Measurements from ENCODE around the gene KAZN.

- TF ChIP-seq SNAI2 (CRISPR knock-in tag; IDR thresholded peaks at IDR 0.05) (no peak), ZFP30 (CRISPR knock-in tag; IDR thresholded peaks at IDR 0.05) (no peak), ZNF565 (CRISPR knock-in tag; conservative IDR thresholded peaks at IDR 0.05; ENCODE audit: low read depth) (no peak), RARB (CRISPR knock-in tag; IDR thresholded peaks at IDR 0.05) (no peak), PATZ1 (CRISPR knock-in tag; IDR thresholded peaks at IDR 0.05; ENCODE audit: borderline replicate concordance) (no peak), TCF4 (CRISPR knock-in tag; IDR thresholded peaks at IDR 0.05; ENCODE audit: borderline replicate concordance) (no peak), ARNTL (CRISPR knock-in tag; IDR thresholded peaks at IDR 0.05; ENCODE audit: borderline replicate concordance, low read depth) (no peak), ZFP3 (CRISPR knock-in tag; IDR thresholded peaks at IDR 0.05) (no peak), ZC3H10 (CRISPR knock-in tag; IDR thresholded peaks at IDR 0.05) (no peak), ISL1 (CRISPR knock-in tag; IDR thresholded peaks at IDR 0.05) (no peak)
Measured at GRCh38 chr1:14869187-14869586, 270.7 kb downstream of the KAZN start.
